GM12878 (cell line): Measurements from ENCODE around the gene FBXO17. TPM values are rescaled to one million over a fixed set of nuclear protein-coding genes. Genes with fewer than 3 reads are reported as not detected.

Experiments used
- ATF7 ChIP-seq: fragments of 450-650 bp; IDR thresholded peaks from 2 replicates; pipeline ENCODE4 v1.6.1; 2016; ENCODE audit warnings: low read depth, mild to moderate bottlenecking
- BRCA1 ChIP-seq: IDR thresholded peaks from 2 replicates; pipeline ENCODE4 v1.6.1; 2011; ENCODE audit warnings: low read depth, low read length, improper control_type of control experiment
- CBFB ChIP-seq: IDR thresholded peaks from 2 replicates; pipeline ENCODE4 v1.6.1; 2016; ENCODE audit warnings: antibody characterized with exemption, low read depth
- CHD1 ChIP-seq: IDR thresholded peaks from 2 replicates; pipeline ENCODE4 v1.6.1; 2012; ENCODE audit warnings: low read depth, low read length, improper control_type of control experiment
- IKZF1 ChIP-seq: fragments of 450-650 bp; conservative IDR thresholded peaks from 2 replicates; pipeline ENCODE4 v1.6.1; 2017; ENCODE audit warnings: antibody characterized with exemption, mild to moderate bottlenecking
- JUNB ChIP-seq: IDR thresholded peaks from 2 replicates; pipeline ENCODE4 v1.6.1; 2016; ENCODE audit warnings: antibody characterized with exemption, mild to moderate bottlenecking
- SIN3A ChIP-seq: IDR thresholded peaks from 2 replicates; pipeline ENCODE4 v1.6.1; 2012; ENCODE audit warnings: low read depth, low read length, improper control_type of control experiment
- SRF ChIP-seq, 2 experiments: IDR thresholded peaks; 2 replicates each; pipeline ENCODE4 v1.6.1; 2011; ENCODE audit warnings: low read depth in 2 of 2, low read length in 2 of 2, mild to moderate bottlenecking in 1 of 2, moderate library complexity in 1 of 2
- STAT3 ChIP-seq: IDR thresholded peaks from 2 replicates; pipeline ENCODE4 v1.6.1; 2011; ENCODE audit warnings: low read depth, low read length, improper control_type of control experiment
- WRNIP1 ChIP-seq: IDR thresholded peaks from 2 replicates; pipeline ENCODE4 v1.6.1; 2011; ENCODE audit warnings: low read depth, low read length, improper control_type of control experiment, borderline replicate concordance
- ZNF207 ChIP-seq: fragments of 450-650 bp; IDR thresholded peaks from 2 replicates; pipeline ENCODE4 v1.6.1; 2014; ENCODE audit warnings: antibody characterized with exemption, mild to moderate bottlenecking, borderline replicate concordance
- ZNF24 ChIP-seq: fragments of 450-650 bp; IDR thresholded peaks from 2 replicates; pipeline ENCODE4 v1.6.1; 2017; ENCODE audit warnings: antibody characterized with exemption, mild to moderate bottlenecking
- ZNF274 ChIP-seq: IDR thresholded peaks from one replicate; pipeline ENCODE4 v1.8.0; 2011; ENCODE audit not compliant: insufficient read length, insufficient read depth
- polyA plus RNA-seq, 11 experiments: library from polyadenylated mRNA; depleted of rRNA in 4 of 11; unstranded in 6 of 11; stranded (reverse) in 5 of 11; fragments of >200 nt; fragmentation: Nextera tagmentation in 4 of 11; fragmentation: Illumina TruSeq in 1 of 11; extraction: Ambion mirVana in 4 of 11; extraction: Trizol in 1 of 11; gene quantifications; 1 replicate in 1 of 11; 2 replicates in 10 of 11; pipeline versions ENCODE4 v1.2.1 to v1.2.3, GENCODE V29; 2011 to 2016; ENCODE audit warnings: inconsistent platforms in 2 of 11, missing spikeins in 2 of 11, low read depth in 1 of 11
- total RNA-seq, 4 experiments: library from RNA; depleted of rRNA in 3 of 4; stranded (reverse); fragments of >200 nt in 3 of 4; fragmentation: Illumina TruSeq in 1 of 4; extraction: Trizol in 1 of 4; gene quantifications; 2 replicates each; pipeline versions ENCODE4 v1.2.1 to v1.2.3, GENCODE V29; 2013 to 2021
- TF ChIP-seq, protein P1 (sequence below): fragments of 450-650 bp; formaldehyde crosslinking; IDR thresholded peaks from 2 replicates; pipeline ENCODE4 v1.4.0; 2020; ENCODE audit warnings: mild to moderate bottlenecking, moderate library complexity
- TF ChIP-seq, protein P2 (sequence below): fragments of 450-650 bp; IDR thresholded peaks from 2 replicates; pipeline ENCODE4 v1.6.1; 2014; ENCODE audit warnings: mild to moderate bottlenecking
- TF ChIP-seq, protein P3 (sequence below): IDR thresholded peaks from 2 replicates; pipeline ENCODE4 v1.6.1; 2012; ENCODE audit warnings: mild to moderate bottlenecking, low read depth, low read length
- TF ChIP-seq, protein P4 (sequence below): fragments of 450-650 bp; formaldehyde crosslinking; IDR thresholded peaks from 2 replicates; pipeline ENCODE4 v1.4.0; 2022; ENCODE audit warnings: mild to moderate bottlenecking, moderate library complexity

The FBXO17 gene
- total and polyA plus RNA-seq, 10 of the 15 experiments (the other 5 are each of a cell fraction or from before 2014, with no cell fraction given), result 2.2 to 11.1 (median 5.3) TPM

DNA sequence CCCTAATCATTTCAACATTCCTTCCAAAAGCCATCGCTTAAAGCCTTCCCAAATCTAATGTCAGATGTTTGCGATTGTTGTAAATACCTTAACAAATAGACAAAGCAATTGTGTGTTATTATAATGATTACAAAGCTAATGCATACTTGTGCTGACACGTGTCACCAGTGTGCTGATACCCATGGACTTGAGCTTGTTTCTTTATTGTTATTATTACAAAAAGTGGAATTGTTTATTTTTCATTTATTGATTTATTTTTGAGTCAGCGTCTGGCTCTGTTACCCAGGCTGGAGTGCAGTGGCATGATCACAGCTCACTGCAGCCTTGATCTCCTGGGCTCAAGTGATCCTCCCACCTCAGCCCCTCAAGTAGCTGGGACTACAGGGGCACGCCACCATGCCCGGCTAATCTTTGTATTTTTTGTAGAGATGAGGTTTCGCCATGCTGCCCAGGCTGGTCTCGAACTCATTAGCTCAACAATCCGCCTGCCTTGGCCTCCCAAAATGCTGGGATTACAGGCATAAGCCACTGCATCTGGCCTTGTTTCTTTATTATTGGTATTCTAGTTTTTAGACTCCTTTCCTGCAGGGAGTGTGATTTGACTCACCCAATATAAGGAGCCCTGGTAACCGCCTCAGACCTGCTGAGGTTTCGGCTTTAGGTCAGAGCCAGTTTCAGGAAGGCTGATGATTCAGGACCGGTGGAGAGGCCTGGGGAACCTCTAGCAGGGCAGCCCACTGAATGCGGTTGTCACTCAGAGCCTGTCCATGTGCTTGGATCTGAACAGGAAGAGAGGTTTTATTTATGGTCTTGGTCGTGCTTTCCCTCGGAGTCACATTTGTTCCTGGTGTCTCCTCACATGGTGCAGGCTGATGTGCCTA, 2.1 kb upstream of the FBXO17 start (continued):
- TF ChIP-seq, protein P1, sequence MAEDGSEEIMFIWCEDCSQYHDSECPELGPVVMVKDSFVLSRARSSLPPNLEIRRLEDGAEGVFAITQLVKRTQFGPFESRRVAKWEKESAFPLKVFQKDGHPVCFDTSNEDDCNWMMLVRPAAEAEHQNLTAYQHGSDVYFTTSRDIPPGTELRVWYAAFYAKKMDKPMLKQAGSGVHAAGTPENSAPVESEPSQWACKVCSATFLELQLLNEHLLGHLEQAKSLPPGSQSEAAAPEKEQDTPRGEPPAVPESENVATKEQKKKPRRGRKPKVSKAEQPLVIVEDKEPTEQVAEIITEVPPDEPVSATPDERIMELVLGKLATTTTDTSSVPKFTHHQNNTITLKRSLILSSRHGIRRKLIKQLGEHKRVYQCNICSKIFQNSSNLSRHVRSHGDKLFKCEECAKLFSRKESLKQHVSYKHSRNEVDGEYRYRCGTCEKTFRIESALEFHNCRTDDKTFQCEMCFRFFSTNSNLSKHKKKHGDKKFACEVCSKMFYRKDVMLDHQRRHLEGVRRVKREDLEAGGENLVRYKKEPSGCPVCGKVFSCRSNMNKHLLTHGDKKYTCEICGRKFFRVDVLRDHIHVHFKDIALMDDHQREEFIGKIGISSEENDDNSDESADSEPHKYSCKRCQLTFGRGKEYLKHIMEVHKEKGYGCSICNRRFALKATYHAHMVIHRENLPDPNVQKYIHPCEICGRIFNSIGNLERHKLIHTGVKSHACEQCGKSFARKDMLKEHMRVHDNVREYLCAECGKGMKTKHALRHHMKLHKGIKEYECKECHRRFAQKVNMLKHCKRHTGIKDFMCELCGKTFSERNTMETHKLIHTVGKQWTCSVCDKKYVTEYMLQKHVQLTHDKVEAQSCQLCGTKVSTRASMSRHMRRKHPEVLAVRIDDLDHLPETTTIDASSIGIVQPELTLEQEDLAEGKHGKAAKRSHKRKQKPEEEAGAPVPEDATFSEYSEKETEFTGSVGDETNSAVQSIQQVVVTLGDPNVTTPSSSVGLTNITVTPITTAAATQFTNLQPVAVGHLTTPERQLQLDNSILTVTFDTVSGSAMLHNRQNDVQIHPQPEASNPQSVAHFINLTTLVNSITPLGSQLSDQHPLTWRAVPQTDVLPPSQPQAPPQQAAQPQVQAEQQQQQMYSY, result no peak
- TF ChIP-seq, protein P2, sequence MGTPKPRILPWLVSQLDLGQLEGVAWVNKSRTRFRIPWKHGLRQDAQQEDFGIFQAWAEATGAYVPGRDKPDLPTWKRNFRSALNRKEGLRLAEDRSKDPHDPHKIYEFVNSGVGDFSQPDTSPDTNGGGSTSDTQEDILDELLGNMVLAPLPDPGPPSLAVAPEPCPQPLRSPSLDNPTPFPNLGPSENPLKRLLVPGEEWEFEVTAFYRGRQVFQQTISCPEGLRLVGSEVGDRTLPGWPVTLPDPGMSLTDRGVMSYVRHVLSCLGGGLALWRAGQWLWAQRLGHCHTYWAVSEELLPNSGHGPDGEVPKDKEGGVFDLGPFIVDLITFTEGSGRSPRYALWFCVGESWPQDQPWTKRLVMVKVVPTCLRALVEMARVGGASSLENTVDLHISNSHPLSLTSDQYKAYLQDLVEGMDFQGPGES, result no peak
- TF ChIP-seq ZNF24, result 0 out of 2 replicates have a peak, but pooled peaks have one; percentile 14
- TF ChIP-seq SRF (IDR thresholded peaks at IDR 0.05; ENCODE audit: low read depth in 2 of 2, low read length in 2 of 2), result peak in 1 of 2 experiments; percentile 74; a peak in 2 of 4 replicates
- TF ChIP-seq, protein P3, sequence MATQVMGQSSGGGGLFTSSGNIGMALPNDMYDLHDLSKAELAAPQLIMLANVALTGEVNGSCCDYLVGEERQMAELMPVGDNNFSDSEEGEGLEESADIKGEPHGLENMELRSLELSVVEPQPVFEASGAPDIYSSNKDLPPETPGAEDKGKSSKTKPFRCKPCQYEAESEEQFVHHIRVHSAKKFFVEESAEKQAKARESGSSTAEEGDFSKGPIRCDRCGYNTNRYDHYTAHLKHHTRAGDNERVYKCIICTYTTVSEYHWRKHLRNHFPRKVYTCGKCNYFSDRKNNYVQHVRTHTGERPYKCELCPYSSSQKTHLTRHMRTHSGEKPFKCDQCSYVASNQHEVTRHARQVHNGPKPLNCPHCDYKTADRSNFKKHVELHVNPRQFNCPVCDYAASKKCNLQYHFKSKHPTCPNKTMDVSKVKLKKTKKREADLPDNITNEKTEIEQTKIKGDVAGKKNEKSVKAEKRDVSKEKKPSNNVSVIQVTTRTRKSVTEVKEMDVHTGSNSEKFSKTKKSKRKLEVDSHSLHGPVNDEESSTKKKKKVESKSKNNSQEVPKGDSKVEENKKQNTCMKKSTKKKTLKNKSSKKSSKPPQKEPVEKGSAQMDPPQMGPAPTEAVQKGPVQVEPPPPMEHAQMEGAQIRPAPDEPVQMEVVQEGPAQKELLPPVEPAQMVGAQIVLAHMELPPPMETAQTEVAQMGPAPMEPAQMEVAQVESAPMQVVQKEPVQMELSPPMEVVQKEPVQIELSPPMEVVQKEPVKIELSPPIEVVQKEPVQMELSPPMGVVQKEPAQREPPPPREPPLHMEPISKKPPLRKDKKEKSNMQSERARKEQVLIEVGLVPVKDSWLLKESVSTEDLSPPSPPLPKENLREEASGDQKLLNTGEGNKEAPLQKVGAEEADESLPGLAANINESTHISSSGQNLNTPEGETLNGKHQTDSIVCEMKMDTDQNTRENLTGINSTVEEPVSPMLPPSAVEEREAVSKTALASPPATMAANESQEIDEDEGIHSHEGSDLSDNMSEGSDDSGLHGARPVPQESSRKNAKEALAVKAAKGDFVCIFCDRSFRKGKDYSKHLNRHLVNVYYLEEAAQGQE, result no peak
- TF ChIP-seq ZNF274, result no peak
- TF ChIP-seq SIN3A, result no peak
- peak; percentile 77 for TF ChIP-seq ATF7
- TF ChIP-seq STAT3, result no peak
- TF ChIP-seq CHD1, result no peak
- TF ChIP-seq JUNB, result peak; percentile 99
- TF ChIP-seq, protein P4, sequence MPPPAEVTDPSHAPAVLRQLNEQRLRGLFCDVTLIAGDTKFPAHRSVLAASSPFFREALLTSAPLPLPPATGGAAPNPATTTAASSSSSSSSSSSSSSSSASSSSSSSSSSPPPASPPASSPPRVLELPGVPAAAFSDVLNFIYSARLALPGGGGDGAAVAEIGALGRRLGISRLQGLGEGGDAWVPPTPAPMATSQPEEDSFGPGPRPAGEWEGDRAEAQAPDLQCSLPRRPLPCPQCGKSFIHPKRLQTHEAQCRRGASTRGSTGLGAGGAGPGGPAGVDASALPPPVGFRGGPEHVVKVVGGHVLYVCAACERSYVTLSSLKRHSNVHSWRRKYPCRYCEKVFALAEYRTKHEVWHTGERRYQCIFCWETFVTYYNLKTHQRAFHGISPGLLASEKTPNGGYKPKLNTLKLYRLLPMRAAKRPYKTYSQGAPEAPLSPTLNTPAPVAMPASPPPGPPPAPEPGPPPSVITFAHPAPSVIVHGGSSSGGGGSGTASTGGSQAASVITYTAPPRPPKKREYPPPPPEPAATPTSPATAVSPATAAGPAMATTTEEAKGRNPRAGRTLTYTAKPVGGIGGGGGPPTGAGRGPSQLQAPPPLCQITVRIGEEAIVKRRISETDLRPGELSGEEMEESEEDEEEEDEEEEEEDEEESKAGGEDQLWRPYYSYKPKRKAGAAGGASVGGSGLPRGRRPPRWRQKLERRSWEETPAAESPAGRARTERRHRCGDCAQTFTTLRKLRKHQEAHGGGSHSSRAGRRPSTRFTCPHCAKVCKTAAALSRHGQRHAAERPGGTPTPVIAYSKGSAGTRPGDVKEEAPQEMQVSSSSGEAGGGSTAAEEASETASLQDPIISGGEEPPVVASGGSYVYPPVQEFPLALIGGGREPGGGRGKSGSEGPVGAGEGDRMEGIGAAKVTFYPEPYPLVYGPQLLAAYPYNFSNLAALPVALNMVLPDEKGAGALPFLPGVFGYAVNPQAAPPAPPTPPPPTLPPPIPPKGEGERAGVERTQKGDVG (CRISPR knock-in tag), result no peak
- no peak for TF ChIP-seq BRCA1
- no peak for TF ChIP-seq ZNF207
- TF ChIP-seq IKZF1, result peak; percentile 96
- peak; percentile 83 for TF ChIP-seq CBFB
- no peak for TF ChIP-seq WRNIP1
